Neural progenitor cell (in vitro differentiated cells): Measurements from ENCODE around the gene HSF2BP. TPM values are rescaled to one million over a fixed set of nuclear protein-coding genes. Genes with fewer than 3 reads are reported as not detected.

Experiments used
- DNase-seq: peaks from one replicate; pipeline ENCODE4 v3.0.0-alpha.2; 2016; ENCODE audit warnings: low spot score
- H2AFZ ChIP-seq: fragments of 200-600 bp; sonication (generic); replicated peaks from 2 replicates; pipeline ENCODE4 v1.6.1; 2016; ENCODE audit warnings: antibody characterized with exemption
- H3F3A ChIP-seq: fragments of 200-600 bp; sonication (generic); 2 replicates; pipeline ENCODE4 v1.6.1; 2016; ENCODE audit warnings: antibody characterized with exemption, low read depth
- H3K27ac ChIP-seq: fragments of 200-600 bp; sonication (generic); 2 replicates; pipeline ENCODE4 v1.5.1; 2016; ENCODE audit warnings: mild to moderate bottlenecking
- H3K27me3 ChIP-seq: fragments of 200-600 bp; sonication (generic); 2 replicates; pipeline ENCODE4 v1.6.1; 2016; ENCODE audit warnings: mild to moderate bottlenecking, moderate library complexity
- H3K36me3 ChIP-seq: fragments of 200-600 bp; sonication (generic); 2 replicates; pipeline ENCODE4 v1.5.1; 2016
- H3K4me1 ChIP-seq: fragments of 200-600 bp; sonication (generic); 2 replicates; pipeline ENCODE4 v1.6.1; 2016; ENCODE audit warnings: mixed run types
- H3K4me2 ChIP-seq: fragments of 200-600 bp; sonication (generic); 2 replicates; pipeline ENCODE4 v1.6.1; 2016
- H3K4me3 ChIP-seq: fragments of 200-600 bp; sonication (generic); 2 replicates; pipeline ENCODE4 v1.5.1; 2016
- H3K79me2 ChIP-seq: fragments of 200-600 bp; sonication (generic); 2 replicates; pipeline ENCODE4 v1.6.1; 2016; ENCODE audit warnings: low read depth
- H3K9ac ChIP-seq: fragments of 200-600 bp; sonication (generic); 2 replicates; pipeline ENCODE4 v1.6.1; 2016
- H3K9me3 ChIP-seq: fragments of 200-600 bp; sonication (generic); 2 replicates; pipeline ENCODE4 v1.5.1; 2016; ENCODE audit warnings: low read depth
- H4K20me1 ChIP-seq: fragments of 200-600 bp; sonication (generic); 2 replicates; pipeline ENCODE4 v1.6.1; 2016; ENCODE audit warnings: low read depth
- H3K27ac Mint-ChIP-seq: 3 replicates; pipeline ENCODE4 v1.8.0; 2021; ENCODE audit warnings: mixed read lengths
- H3K27me3 Mint-ChIP-seq: 2 replicates; pipeline ENCODE4 v1.8.0; 2022; ENCODE audit warnings: low read depth, mild to moderate bottlenecking, inconsistent platforms, moderate library complexity, mixed read lengths; ENCODE audit not compliant: insufficient read depth
- H3K36me3 Mint-ChIP-seq: 3 replicates; pipeline ENCODE4 v1.8.0; 2021; ENCODE audit warnings: mixed read lengths
- H3K4me1 Mint-ChIP-seq: 3 replicates; pipeline ENCODE4 v1.8.0; 2021; ENCODE audit warnings: mixed read lengths
- H3K4me3 Mint-ChIP-seq: 3 replicates; pipeline ENCODE4 v1.8.0; 2021; ENCODE audit warnings: mild to moderate bottlenecking, moderate library complexity, mixed read lengths
- H3K9me3 Mint-ChIP-seq: 3 replicates; pipeline ENCODE4 v1.8.0; 2020; ENCODE audit warnings: mixed read lengths
- CTCF ChIP-seq: fragments of 200-600 bp; sonication (generic); IDR thresholded peaks from 2 replicates; pipeline ENCODE4 v1.5.1; 2017; ENCODE audit warnings: antibody characterized with exemption, mild to moderate bottlenecking
- EZH2 ChIP-seq: fragments of 200-600 bp; sonication (generic); IDR thresholded peaks from 2 replicates; pipeline ENCODE4 v1.6.1; 2017; ENCODE audit warnings: antibody characterized with exemption, mild to moderate bottlenecking, moderate library complexity
- EZH2phosphoT487 ChIP-seq: fragments of 200-600 bp; sonication (generic); IDR thresholded peaks from 2 replicates; pipeline ENCODE4 v1.6.1; 2017; ENCODE audit warnings: antibody characterized with exemption
- total RNA-seq: library from RNA; depleted of rRNA; stranded (reverse); fragments of >200 nt; gene quantifications from 2 replicates; pipeline ENCODE4 v1.2.3, GENCODE V29; 2015; ENCODE audit warnings: low replicate concordance

HSF2BP gene
- total RNA-seq, 1 donor from 2014 or later: 0.71 TPM

GRCh38 chr21:43634618-43635017, 24.7 kb downstream of the HSF2BP start:
- Histone ChIP-seq H3K79me2 (no peaks in the 10 kb centered on the region), H3K9me3 (no peaks in the 10 kb centered on the region), H4K20me1 (no peaks in the 10 kb centered on the region), H3K36me3 (no peaks in the 10 kb centered on the region), H3K27ac (no peak overlapping the region), H3K4me3 (no peak overlapping the region), H3K9ac (no peak overlapping the region), H2AFZ (no peak overlapping the region), H3K4me2 (no peak overlapping the region), H3K4me1 (no peaks in the 10 kb centered on the region), H3F3A (no peaks in the 10 kb centered on the region), H3K27me3 (no peaks in the 10 kb centered on the region)
- Mint-ChIP-seq H3K4me3 (no peak overlapping the region), H3K9me3 (no peaks in the 10 kb centered on the region), H3K27me3 (no peaks in the 10 kb centered on the region), H3K4me1 (no peaks in the 10 kb centered on the region), H3K27ac (no peak overlapping the region), H3K36me3 (peaks cover 5% of the 10 kb centered on the region)
- TF ChIP-seq EZH2: no peak
- no peak for TF ChIP-seq EZH2phosphoT487
- TF ChIP-seq CTCF: no peak
- no peak for DNase-seq

- no peak for DNase-seq
- H3K4me3 ChIP-seq: no peak overlapping the region
- H3K9me3 ChIP-seq: no peaks in the 10 kb centered on the region
- TF ChIP-seq CTCF (no peak), EZH2phosphoT487 (no peak), EZH2 (no peak)
- no peaks in the 10 kb centered on the region for H3K27me3 ChIP-seq
- no peak overlapping the region for H3K4me3 Mint-ChIP-seq
- H3K36me3 ChIP-seq: no peaks in the 10 kb centered on the region
- H3K4me1 Mint-ChIP-seq: no peaks in the 10 kb centered on the region
- H3K27me3 Mint-ChIP-seq: no peaks in the 10 kb centered on the region
- no peak overlapping the region for H3K27ac ChIP-seq
- no peak overlapping the region for H2AFZ ChIP-seq
- H3K9ac ChIP-seq: no peak overlapping the region
- H3K9me3 Mint-ChIP-seq: peaks cover 12% of the 10 kb centered on the region
- H3F3A ChIP-seq: no peaks in the 10 kb centered on the region
- H4K20me1 ChIP-seq: no peaks in the 10 kb centered on the region
- H3K4me1 ChIP-seq: no peaks in the 10 kb centered on the region
- peaks cover 15% of the 10 kb centered on the region for H3K36me3 Mint-ChIP-seq
- H3K27ac Mint-ChIP-seq: no peak overlapping the region
- H3K79me2 ChIP-seq: no peaks in the 10 kb centered on the region
- H3K4me2 ChIP-seq: no peak overlapping the region
Observed at GRCh38 chr21:43632373-43632905, 26.8 kb downstream of the HSF2BP start.

GRCh38 chr21:43631411-43632107, 27.7 kb downstream of the HSF2BP start:
- no peak overlapping the region for H3K4me3 Mint-ChIP-seq
- Histone ChIP-seq H3K9me3 (no peaks in the 10 kb centered on the region), H3K79me2 (no peaks in the 10 kb centered on the region), H3K36me3 (no peaks in the 10 kb centered on the region), H3K4me2 (no peak overlapping the region), H3K27ac (no peak overlapping the region), H3F3A (no peaks in the 10 kb centered on the region), H3K9ac (no peak overlapping the region), H3K27me3 (no peaks in the 10 kb centered on the region), H4K20me1 (no peaks in the 10 kb centered on the region), H3K4me3 (no peak overlapping the region), H2AFZ (no peak overlapping the region), H3K4me1 (no peaks in the 10 kb centered on the region)
- peaks cover 12% of the 10 kb centered on the region for H3K9me3 Mint-ChIP-seq
- H3K27ac Mint-ChIP-seq: no peak overlapping the region
- no peak for DNase-seq
- H3K4me1 Mint-ChIP-seq: no peaks in the 10 kb centered on the region
- TF ChIP-seq EZH2 (no peak), EZH2phosphoT487 (no peak), CTCF (no peak)
- H3K36me3 Mint-ChIP-seq: peaks cover 15% of the 10 kb centered on the region
- no peaks in the 10 kb centered on the region for H3K27me3 Mint-ChIP-seq
